Activated T-cell treated with anti-CD3 and anti-CD28 coated beads, Interleukin-2, amount 50 U/mL, for 72 hours (primary cell): ENCODE results near the gene CXCL3. TPM values are rescaled to one million over a fixed set of nuclear protein-coding genes. Genes with fewer than 3 reads are reported as not detected.

Experiments used
- ATAC-seq, 2 donors: fragments of 150-1000 bp; cut with Tn5 transposase; replicated peaks in 1 of 2; 2 replicates each; pipeline ENCODE4 v1.10.0; 2021; ENCODE audit warnings: moderate library complexity in 2 of 2, mild to moderate bottlenecking in 1 of 2
- DNase-seq, 2 donors: peaks; one replicate each; pipeline ENCODE4 v3.0.0; 2021 to 2022; ENCODE audit warnings: mixed read lengths in 1 of 2
- H3K27ac Mint-ChIP-seq: one replicate; pipeline ENCODE4 v1.8.0; 2022; ENCODE audit warnings: mild to moderate bottlenecking, moderate library complexity, mixed read lengths
- H3K27me3 Mint-ChIP-seq: one replicate; pipeline ENCODE4 v1.8.0; 2022; ENCODE audit warnings: low read depth, mixed read lengths
- H3K36me3 Mint-ChIP-seq, 2 donors: one replicate each; pipeline ENCODE4 v1.8.0; 2022; ENCODE audit warnings: mixed read lengths in 2 of 2, mild to moderate bottlenecking in 1 of 2; ENCODE audit not compliant: insufficient read depth in 2 of 2
- H3K4me1 Mint-ChIP-seq: one replicate; pipeline ENCODE4 v1.8.0; 2022; ENCODE audit warnings: low read depth, mixed read lengths
- H3K4me3 Mint-ChIP-seq, 2 donors: one replicate each; pipeline ENCODE4 v1.8.0; 2022; ENCODE audit warnings: mild to moderate bottlenecking in 2 of 2, mixed read lengths in 2 of 2, moderate library complexity in 2 of 2
- H3K9me3 Mint-ChIP-seq, 2 donors: one replicate each; pipeline ENCODE4 v1.8.0; 2022; ENCODE audit warnings: mixed read lengths in 2 of 2
- total RNA-seq, 2 donors: library from RNA; stranded (reverse); gene quantifications; one replicate each; pipeline ENCODE4 v1.2.3, GENCODE V29; 2022

Gene CXCL3
- total RNA-seq, 2 donors from 2014 or later: not detected

DNA sequence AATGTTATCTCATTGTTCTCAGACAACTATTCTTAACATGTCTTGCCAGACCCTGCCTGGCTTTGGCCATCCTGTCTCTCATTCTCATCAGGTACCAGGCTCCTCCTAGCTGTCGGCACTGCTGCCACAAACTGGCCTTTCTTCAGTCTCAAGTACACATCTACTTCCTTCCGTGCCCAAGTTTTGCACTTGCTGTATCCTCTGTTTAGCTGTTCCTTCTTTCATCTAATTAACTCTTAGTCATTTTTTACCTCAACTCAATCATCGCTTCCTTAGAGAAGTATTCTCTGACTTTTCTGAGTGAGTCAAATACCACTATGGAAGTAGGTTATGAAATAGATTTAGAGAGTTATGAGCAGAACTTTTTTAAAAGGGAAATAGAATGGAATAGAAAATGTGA lies 19.7 kb downstream of the CXCL3 start:
- Mint-ChIP-seq H3K4me3 (no peak overlapping the region), H3K9me3 (peaks cover 0 to 4% of the 10 kb centered on the region in 2 donors), H3K4me1 (peaks cover 34% of the 10 kb centered on the region), H3K27ac (no peak overlapping the region), H3K36me3 (peaks cover 0 to 3% of the 10 kb centered on the region in 2 donors), H3K27me3 (no peaks in the 10 kb centered on the region)
- peak in 1 of 2 donors; percentile 13 for DNase-seq
- peak; percentile 52 to 63 for ATAC-seq

DNA sequence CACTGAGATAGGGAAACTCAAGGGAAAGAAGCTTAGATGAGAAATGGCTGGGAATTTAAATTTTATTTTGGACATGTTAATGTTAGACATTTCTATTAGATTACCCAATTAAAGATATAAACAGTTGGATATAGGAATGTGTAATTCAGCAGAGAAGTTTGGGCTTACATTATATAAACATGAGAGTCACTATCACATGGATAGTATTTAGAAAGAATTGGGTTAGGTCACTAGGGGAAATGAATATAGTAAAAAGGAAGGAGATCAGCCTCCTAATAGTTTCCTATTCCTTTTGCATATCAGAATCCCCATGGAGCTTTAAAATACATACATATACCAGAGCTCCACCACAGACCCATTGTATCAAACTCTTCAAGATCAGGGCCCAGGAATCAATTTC lies 20.4 kb downstream of the CXCL3 start:
- ATAC-seq: no peak
- Mint-ChIP-seq H3K27me3 (no peaks in the 10 kb centered on the region), H3K36me3 (peaks cover 0 to 3% of the 10 kb centered on the region in 2 donors), H3K9me3 (peaks cover 0 to 4% of the 10 kb centered on the region in 2 donors), H3K27ac (no peak overlapping the region), H3K4me3 (no peak overlapping the region), H3K4me1 (peaks cover 34% of the 10 kb centered on the region)
- no peak for DNase-seq

DNA sequence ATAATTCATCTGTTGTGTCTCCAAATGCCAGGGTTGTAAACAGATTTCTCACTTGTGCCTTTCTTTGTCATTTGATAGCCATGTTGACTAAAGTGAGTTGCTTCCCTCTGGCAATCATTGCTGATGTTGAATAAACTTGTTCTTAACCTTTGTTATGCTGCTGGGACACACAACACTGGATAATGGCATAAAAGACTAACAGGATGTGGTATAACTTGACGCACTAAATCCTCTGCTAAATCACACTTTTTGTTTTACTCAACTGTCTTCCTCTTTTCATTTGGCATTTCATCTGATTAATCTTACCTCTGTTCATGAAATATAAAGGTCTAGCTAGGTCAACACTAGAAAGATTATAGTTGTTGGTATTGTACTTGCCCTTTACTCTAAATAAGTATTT lies 22.4 kb downstream of the CXCL3 start:
- ATAC-seq (peak; percentile 83 to 86), DNase-seq (no peak)
- Mint-ChIP-seq H3K27me3 (no peaks in the 10 kb centered on the region), H3K4me3 (peak overlapping the region; percentile 4 to 25), H3K9me3 (peaks cover 0 to 4% of the 10 kb centered on the region in 2 donors), H3K27ac (no peak overlapping the region), H3K4me1 (peaks cover 34% of the 10 kb centered on the region), H3K36me3 (peaks cover 0 to 3% of the 10 kb centered on the region in 2 donors)

DNA sequence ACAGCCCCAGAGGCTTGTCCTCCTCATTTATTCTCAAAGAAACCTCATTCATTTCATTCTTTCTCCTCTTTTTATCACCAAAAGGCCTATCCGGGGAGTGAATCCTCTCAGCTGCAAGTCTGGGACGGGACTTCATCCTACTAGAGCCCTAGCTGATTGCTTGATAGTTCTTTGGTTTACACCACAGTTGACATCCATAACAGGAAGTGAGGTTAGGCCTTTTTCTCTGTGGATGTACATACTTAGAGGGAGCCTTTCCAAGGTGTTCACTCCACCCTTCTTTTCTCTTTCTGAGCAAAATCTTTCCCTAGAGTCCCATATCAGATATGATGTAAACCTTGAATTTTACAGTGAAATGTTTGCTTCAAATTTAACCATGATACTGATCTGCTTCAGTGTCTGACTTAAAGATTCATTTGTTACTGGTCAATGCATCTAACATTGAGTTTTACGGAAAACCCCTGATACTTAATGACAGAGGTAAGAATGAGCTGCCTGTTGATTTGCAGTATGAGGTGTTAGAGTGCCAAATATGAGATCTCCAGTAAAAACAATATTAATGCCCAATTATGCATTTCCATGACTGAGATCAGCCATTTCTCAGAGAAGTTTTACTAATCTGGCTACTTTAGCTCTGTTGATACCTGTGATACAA lies 23.2 kb downstream of the CXCL3 start:
- ATAC-seq (peak in 1 of 2 donors; percentile 18), DNase-seq (no peak)
- Mint-ChIP-seq H3K4me1 (peaks cover 34% of the 10 kb centered on the region), H3K27me3 (no peaks in the 10 kb centered on the region), H3K9me3 (peaks cover 0 to 4% of the 10 kb centered on the region in 2 donors), H3K4me3 (peak overlapping the region in 1 of 2 donors; percentile 15), H3K27ac (peak overlapping the region; percentile 18), H3K36me3 (peaks cover 0 to 3% of the 10 kb centered on the region in 2 donors)

DNA sequence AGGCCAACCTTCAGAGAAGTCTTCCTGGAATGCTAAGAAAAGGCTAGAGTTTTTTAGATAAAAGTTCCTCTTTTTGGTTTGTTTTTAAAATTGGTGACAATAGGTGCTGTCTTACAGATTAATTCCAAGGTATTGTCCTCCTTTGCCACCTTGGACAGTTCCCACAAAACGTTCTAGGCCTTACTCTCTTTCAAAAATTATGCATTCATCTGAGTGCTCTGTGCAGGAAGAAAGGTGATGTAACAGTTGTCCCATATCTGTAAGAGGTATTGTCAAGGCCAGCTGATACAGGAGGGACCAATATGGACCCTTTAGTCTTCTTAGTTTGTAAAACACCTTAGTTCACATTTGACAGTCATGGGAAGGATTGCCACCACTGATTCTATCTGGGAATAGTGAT lies 24.2 kb downstream of the CXCL3 start:
- no peak for DNase-seq
- no peak for ATAC-seq
- Mint-ChIP-seq H3K4me1 (peaks cover 34% of the 10 kb centered on the region), H3K4me3 (no peak overlapping the region), H3K27ac (no peak overlapping the region), H3K9me3 (peaks cover 0 to 4% of the 10 kb centered on the region in 2 donors), H3K36me3 (peaks cover 0 to 3% of the 10 kb centered on the region in 2 donors), H3K27me3 (no peaks in the 10 kb centered on the region)

DNA sequence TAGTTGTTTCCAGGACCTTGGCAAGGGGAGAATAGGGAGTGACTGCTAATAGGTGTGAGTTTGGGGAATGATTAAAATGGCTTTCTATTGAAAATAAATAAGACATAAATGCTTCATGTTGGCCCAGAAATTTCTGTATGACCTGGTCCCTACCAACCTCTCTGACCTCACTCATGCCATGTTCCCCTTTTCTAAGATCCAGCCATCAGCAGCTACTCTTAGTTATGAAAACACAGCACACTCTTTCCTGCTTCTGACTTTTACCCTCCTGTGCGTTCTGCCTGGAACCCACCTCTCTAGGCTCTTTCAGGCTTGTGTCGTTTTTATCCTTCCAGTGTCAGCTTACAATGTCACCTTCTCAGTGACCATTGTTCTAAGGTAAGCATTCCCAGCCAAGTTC lies 25.2 kb downstream of the CXCL3 start:
- no peak for DNase-seq
- H3K27ac Mint-ChIP-seq: no peak overlapping the region
- H3K9me3 Mint-ChIP-seq: peaks cover 0 to 4% of the 10 kb centered on the region in 2 donors
- peaks cover 0 to 3% of the 10 kb centered on the region in 2 donors for H3K36me3 Mint-ChIP-seq
- no peaks in the 10 kb centered on the region for H3K27me3 Mint-ChIP-seq
- H3K4me3 Mint-ChIP-seq: no peak overlapping the region
- H3K4me1 Mint-ChIP-seq: peaks cover 34% of the 10 kb centered on the region
- ATAC-seq: no peak

DNA sequence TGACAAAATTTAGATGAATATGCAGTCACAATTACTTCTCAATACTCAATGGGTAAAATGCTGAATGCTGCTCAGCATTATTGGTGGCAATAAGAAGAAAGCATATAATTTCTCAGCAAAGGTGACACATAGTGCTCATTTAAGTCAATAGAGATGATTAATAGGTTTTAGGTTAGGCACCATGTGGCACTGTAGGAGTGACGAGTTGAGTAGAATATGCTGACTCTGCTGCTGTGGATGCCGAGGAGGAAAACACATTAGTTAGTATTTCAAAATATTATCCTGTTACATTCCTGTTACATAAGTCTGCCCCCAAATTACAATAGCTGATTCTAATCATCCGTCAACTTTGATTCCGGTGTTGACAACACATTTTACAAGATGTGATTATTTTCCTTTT lies 26.4 kb downstream of the CXCL3 start:
- Mint-ChIP-seq H3K4me1 (peaks cover 25% of the 10 kb centered on the region), H3K36me3 (peaks cover 0 to 3% of the 10 kb centered on the region in 2 donors), H3K27me3 (no peaks in the 10 kb centered on the region), H3K27ac (no peak overlapping the region), H3K4me3 (no peak overlapping the region), H3K9me3 (peaks cover 0 to 4% of the 10 kb centered on the region in 2 donors)
- ATAC-seq (peak in 1 of 2 donors; percentile 21), DNase-seq (no peak)

DNA sequence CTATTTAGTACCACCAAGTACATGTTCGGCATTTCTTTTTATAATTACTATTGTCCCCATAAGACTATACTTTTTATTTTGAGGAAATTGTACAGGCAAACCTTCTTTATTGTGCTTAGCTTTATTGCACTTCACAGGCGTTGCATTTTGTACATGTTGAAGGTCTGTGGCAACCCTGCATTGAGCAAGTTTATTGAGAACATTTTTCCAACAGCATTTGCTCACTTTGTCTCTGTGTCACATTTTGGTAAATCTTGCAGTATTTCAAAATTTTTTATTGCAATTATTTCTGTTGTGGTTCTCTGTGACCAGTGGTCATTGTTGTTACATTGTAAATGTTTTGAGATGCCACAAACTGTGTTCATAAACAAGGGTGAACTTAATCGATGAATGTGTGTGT lies 29.2 kb downstream of the CXCL3 start:
- no peaks in the 10 kb centered on the region for H3K27me3 Mint-ChIP-seq
- no peak overlapping the region for H3K27ac Mint-ChIP-seq
- no peaks in the 10 kb centered on the region for H3K4me1 Mint-ChIP-seq
- ATAC-seq: no peak
- DNase-seq: no peak
- no peak overlapping the region for H3K4me3 Mint-ChIP-seq
- H3K9me3 Mint-ChIP-seq: no peaks in the 10 kb centered on the region
- no peaks in the 10 kb centered on the region for H3K36me3 Mint-ChIP-seq

DNA sequence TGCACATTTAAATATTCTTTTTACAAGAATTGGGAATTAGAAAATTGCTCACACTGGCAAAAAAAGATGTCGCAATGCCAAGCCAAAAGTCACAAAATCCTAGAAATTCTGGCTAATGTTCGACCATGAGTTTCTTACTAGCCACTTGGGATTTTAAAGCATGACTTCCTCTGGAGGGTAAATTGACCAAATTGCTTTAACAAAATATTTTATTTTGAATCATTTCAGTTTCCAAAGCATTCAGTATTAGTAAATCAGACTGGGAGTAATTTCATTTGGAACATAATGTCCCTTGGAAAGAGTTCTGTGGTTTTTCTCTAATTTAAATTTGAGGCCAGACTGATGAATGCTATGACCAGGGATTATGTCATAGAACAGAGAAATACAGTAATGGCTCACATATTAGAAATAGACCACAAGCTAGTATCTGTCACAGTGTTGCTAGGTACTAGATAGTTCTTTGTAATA lies 32.4 kb downstream of the CXCL3 start:
- Mint-ChIP-seq H3K4me3 (no peak overlapping the region), H3K4me1 (no peaks in the 10 kb centered on the region), H3K36me3 (no peaks in the 10 kb centered on the region), H3K27me3 (no peaks in the 10 kb centered on the region), H3K27ac (no peak overlapping the region), H3K9me3 (no peaks in the 10 kb centered on the region)
- no peak for DNase-seq
- no peak for ATAC-seq

DNA sequence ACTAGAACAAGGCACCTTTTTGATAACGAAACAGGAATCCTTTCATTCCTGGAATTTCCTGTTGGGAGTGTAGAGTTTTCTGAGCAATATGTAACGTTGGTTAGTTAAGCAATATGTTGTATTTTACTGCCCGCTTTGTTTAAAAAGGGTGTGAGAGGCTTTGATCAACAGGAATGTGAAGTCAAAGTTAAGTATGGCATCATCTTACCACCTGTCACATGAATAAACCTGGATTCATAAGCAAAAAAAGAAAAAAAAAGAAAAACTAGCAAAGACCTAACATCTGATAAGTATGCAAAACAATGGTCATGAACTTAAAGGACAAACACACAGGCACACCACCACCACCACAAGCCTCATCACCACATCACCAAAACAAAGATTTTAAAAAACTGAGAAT lies 33.0 kb downstream of the CXCL3 start:
- no peaks in the 10 kb centered on the region for H3K36me3 Mint-ChIP-seq
- DNase-seq (no peak), ATAC-seq (no peak)
- no peak overlapping the region for H3K27ac Mint-ChIP-seq
- no peak overlapping the region for H3K4me3 Mint-ChIP-seq
- H3K4me1 Mint-ChIP-seq: no peaks in the 10 kb centered on the region
- no peaks in the 10 kb centered on the region for H3K9me3 Mint-ChIP-seq
- H3K27me3 Mint-ChIP-seq: peaks cover 4% of the 10 kb centered on the region

DNA sequence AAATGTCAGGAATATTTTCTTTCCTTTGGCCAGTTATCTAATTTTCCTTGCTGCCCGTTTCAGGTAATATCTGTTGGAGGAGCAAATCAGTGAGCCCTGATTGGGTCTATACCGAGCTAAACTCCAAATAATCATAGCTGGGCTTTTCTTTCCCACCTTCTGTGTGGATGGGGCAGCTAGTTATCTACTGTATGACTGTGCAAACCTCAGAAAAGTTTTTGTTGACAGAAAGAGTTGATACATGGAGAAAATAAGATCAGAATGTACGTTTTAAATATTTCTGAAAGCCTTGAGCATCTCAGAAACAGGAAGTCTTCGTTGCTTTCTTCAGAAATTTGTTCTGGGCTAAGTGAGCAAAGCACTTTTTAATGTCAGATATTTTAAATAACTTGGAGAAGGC lies 33.8 kb downstream of the CXCL3 start:
- no peaks in the 10 kb centered on the region for H3K4me1 Mint-ChIP-seq
- no peak for ATAC-seq
- no peak for DNase-seq
- H3K27ac Mint-ChIP-seq: no peak overlapping the region
- no peaks in the 10 kb centered on the region for H3K9me3 Mint-ChIP-seq
- H3K4me3 Mint-ChIP-seq: no peak overlapping the region
- no peaks in the 10 kb centered on the region for H3K36me3 Mint-ChIP-seq
- peaks cover 4% of the 10 kb centered on the region for H3K27me3 Mint-ChIP-seq

DNA sequence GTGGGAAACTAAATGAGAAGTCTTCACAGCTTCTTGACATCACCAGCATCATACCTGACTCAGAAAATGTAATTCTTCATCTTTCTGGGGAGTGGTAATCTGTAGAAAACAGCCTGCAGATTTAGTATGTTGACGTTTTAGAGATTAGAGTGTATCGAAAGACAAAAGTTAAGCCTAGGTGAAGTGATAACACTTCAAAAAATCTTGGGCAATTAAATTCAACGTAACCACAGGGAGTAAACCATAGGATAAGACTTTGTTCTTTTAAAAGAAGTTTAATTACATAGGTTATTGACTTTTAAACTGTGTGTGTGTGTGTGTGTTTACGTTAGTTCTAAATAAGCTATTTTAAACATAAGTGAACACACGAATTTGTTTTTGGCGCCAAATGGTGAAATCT lies 38.2 kb downstream of the CXCL3 start:
- H3K27ac Mint-ChIP-seq: no peak overlapping the region
- H3K4me3 Mint-ChIP-seq: no peak overlapping the region
- no peak for DNase-seq
- no peaks in the 10 kb centered on the region for H3K36me3 Mint-ChIP-seq
- H3K4me1 Mint-ChIP-seq: peaks cover 5% of the 10 kb centered on the region
- no peaks in the 10 kb centered on the region for H3K9me3 Mint-ChIP-seq
- H3K27me3 Mint-ChIP-seq: peaks cover 20% of the 10 kb centered on the region
- no peak for ATAC-seq

DNA sequence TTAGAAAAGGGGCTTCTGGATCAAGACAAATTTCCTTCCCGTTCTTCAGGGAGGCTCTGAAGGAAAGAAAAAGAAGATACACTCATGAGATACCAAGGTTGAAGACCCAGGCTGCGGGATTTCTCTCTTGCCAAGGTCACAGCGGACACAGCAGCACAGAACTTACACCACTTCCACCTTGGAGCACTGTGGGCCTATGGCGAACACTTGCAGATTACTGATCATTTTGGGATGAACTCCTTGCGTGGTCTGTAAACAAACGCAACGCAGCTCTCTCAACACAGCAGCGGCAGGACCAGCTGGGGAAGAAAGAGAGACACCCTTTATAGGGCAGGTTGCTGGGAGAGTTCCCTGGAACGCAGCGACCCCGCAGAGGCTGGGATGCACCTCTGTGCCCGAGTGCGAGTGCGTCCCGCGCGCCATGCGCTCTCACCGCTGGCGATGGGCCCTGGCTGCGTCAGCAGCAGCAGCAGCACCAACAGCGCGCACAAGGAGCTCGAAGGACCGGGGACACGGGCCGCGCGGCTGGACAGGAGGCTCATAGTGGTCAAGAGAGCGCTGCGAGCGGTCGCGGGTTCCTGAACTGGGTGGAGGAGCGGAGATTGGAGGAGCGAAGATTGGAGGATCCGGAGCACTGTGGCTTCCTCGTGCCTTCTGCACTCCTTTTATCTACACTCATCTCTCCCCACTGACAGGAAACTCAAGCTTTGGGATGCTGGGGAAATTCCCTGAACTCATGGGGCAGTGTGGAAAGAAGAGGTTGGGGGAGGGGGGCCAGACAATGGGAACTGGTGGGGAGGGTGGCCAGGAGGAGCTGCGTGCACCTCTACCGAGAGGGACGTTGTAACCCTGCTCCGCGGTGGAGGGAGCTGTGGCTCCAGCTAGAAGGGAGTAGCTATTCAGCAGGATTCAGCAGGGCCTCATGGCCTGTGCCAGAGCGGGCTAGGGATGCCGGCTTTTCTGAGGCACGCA lies 40.2 kb downstream of the CXCL3 start, which contains the start of gene CXCL5:
CXCL5 (minus strand) TSS at position 638 of the 972 bp plus-strand sequence; CDS start at position 542, 96 bp downstream.
- Mint-ChIP-seq H3K27me3 (peaks cover 20% of the 10 kb centered on the region), H3K9me3 (no peaks in the 10 kb centered on the region), H3K4me1 (peaks cover 5% of the 10 kb centered on the region), H3K36me3 (no peaks in the 10 kb centered on the region), H3K27ac (no peak within 1 kb of the TSS), H3K4me3 (peak within 1 kb of the TSS in 1 of 2 donors; percentile 48)
- ATAC-seq: no peak
- no peak for DNase-seq
